HG03432 (cell line): ENCODE results near the gene ZIC1.
A peak's percentile ranks its signal among the peaks of the same experiment; 100 is the strongest.

Experiments used
- ATAC-seq: cut with Tn5 transposase; IDR thresholded peaks from one replicate; pipeline ENCODE4 v1.9.1; 2021; ENCODE audit warnings: mild to moderate bottlenecking, moderate library complexity; ENCODE audit not compliant: unreplicated experiment

Gene ZIC1

GRCh38 chr3:147409143-147410115 lies at the start of gene ZIC1:
Gene ZIC1, plus strand, starts transcription at chr3:147409365. Its CDS starts 748 bp downstream, at chr3:147410113.
- ATAC-seq = no peak

GRCh38 chr3:147360051-147360439 lies 49.1 kb upstream of the ZIC1 start:
- no peak for ATAC-seq

- ATAC-seq = peak; percentile 69
Observed at GRCh38 chr3:147360646-147361453, 48.3 kb upstream of the ZIC1 start.

GRCh38 chr3:147361454-147362420 lies 47.4 kb upstream of the ZIC1 start:
- peak; percentile 84 for ATAC-seq

GRCh38 chr3:147364771-147365170 lies 44.4 kb upstream of the ZIC1 start:
- no peak for ATAC-seq

- no peak for ATAC-seq
Observed at GRCh38 chr3:147365196-147366115, 43.7 kb upstream of the ZIC1 start.

GRCh38 chr3:147367676-147368075 lies 41.5 kb upstream of the ZIC1 start:
- ATAC-seq = no peak

GRCh38 chr3:147368151-147368550 lies 41.0 kb upstream of the ZIC1 start:
- no peak for ATAC-seq

- no peak for ATAC-seq
Observed at GRCh38 chr3:147368561-147369221, 40.5 kb upstream of the ZIC1 start.

GRCh38 chr3:147369231-147369630 lies 39.9 kb upstream of the ZIC1 start:
- ATAC-seq = no peak

- ATAC-seq = no peak
Observed at GRCh38 chr3:147369661-147370123, 39.5 kb upstream of the ZIC1 start.

GRCh38 chr3:147370349-147370748 lies 38.8 kb upstream of the ZIC1 start:
- ATAC-seq = no peak

GRCh38 chr3:147371140-147371539 lies 38.0 kb upstream of the ZIC1 start:
- ATAC-seq = no peak

- ATAC-seq = no peak
Observed at GRCh38 chr3:147371771-147372340, 37.3 kb upstream of the ZIC1 start.

- ATAC-seq = no peak
Observed at GRCh38 chr3:147372525-147373027, 36.6 kb upstream of the ZIC1 start.

- no peak for ATAC-seq
Observed at GRCh38 chr3:147373301-147373700, 35.9 kb upstream of the ZIC1 start.

- no peak for ATAC-seq
Observed at GRCh38 chr3:147377412-147378367, 31.5 kb upstream of the ZIC1 start.
